Osteoblast (primary cell): ENCODE measurements around the gene GRXCR1. TPM values are rescaled to one million over a fixed set of nuclear protein-coding genes. Genes with fewer than 3 reads are reported as not detected.

Source experiments
- DNase-seq: peaks from one replicate; pipeline ENCODE4 v3.0.0; 2011; ENCODE audit warnings: low spot score, mixed read lengths; ENCODE audit not compliant: insufficient read length; ENCODE audit errors: missing footprints
- H2AFZ ChIP-seq: 2 replicates; pipeline ENCODE4 v1.6.0; 2011; ENCODE audit warnings: mild to moderate bottlenecking, low read length
- H3K27ac ChIP-seq: 2 replicates; pipeline ENCODE4 v1.5.1; 2011; ENCODE audit warnings: mild to moderate bottlenecking, low read depth, low read length, moderate library complexity
- H3K27me3 ChIP-seq: 2 replicates; pipeline ENCODE4 v1.6.0; 2012; ENCODE audit warnings: mild to moderate bottlenecking, control low read depth, inconsistent platforms, low read length, moderate library complexity; ENCODE audit not compliant: insufficient read depth
- H3K36me3 ChIP-seq: 2 replicates; pipeline ENCODE4 v1.5.1; 2011; ENCODE audit warnings: mild to moderate bottlenecking, low read length, control low read depth, moderate library complexity; ENCODE audit not compliant: insufficient read depth
- H3K4me1 ChIP-seq: 2 replicates; pipeline ENCODE4 v1.5.1; 2011; ENCODE audit warnings: mild to moderate bottlenecking, low read length, control low read depth, moderate library complexity; ENCODE audit not compliant: insufficient read depth
- H3K4me2 ChIP-seq: 2 replicates; pipeline ENCODE4 v1.6.0; 2011; ENCODE audit warnings: mild to moderate bottlenecking, low read length; ENCODE audit not compliant: insufficient read depth
- H3K4me3 ChIP-seq: fragments of 200-600 bp; sonication (generic); 3 replicates; pipeline ENCODE4 v1.5.1; 2012; ENCODE audit warnings: mild to moderate bottlenecking, low read length, inconsistent platforms; ENCODE audit not compliant: insufficient read depth
- H3K79me2 ChIP-seq: 2 replicates; pipeline ENCODE4 v1.6.0; 2012; ENCODE audit warnings: mild to moderate bottlenecking, low read length, control low read depth, inconsistent platforms; ENCODE audit not compliant: insufficient read depth
- H3K9me3 ChIP-seq: 2 replicates; pipeline ENCODE4 v1.5.1; 2011; ENCODE audit warnings: low read depth, low read length, control low read depth
- H4K20me1 ChIP-seq: 2 replicates; pipeline ENCODE4 v1.6.0; 2012; ENCODE audit warnings: mild to moderate bottlenecking, low read length, control low read depth; ENCODE audit not compliant: insufficient read depth
- total RNA-seq: library from RNA; depleted of rRNA; stranded (reverse); fragments of >200 nt; gene quantifications from 2 replicates; pipeline ENCODE4 v1.2.3, GENCODE V29; 2012
- TF ChIP-seq, protein P1 (sequence below): IDR thresholded peaks from 2 replicates; pipeline ENCODE4 v1.5.1; 2011; ENCODE audit warnings: mild to moderate bottlenecking, low read depth, low read length, moderate library complexity; ENCODE audit errors: extremely low read depth

The GRXCR1 gene
- total RNA-seq, 1 donor, result not detected

DNA sequence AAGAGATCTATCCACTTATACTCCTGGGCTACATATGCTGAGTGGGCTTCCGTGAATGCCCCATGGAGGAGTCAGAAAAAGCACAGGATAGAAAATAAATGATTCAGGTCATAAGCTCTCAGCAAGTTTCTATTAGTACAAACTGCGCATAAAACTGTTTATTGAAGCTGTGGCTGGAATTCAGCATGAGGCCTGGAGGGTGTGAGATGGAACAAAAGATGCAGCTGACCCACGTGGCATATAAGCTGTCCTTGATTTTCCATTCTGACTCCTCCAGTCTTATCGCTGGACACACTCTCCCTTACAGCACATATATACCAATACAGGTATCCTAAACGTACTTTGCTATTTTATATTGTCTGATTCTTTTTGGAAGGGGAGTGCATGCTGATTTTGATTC lies 17.9 kb downstream of the GRXCR1 start:
- Histone ChIP-seq H3K4me3 (no peak overlapping the region), H4K20me1 (no peaks in the 10 kb centered on the region), H3K4me1 (no peaks in the 10 kb centered on the region), H3K27me3 (no peaks in the 10 kb centered on the region), H3K27ac (no peak overlapping the region), H3K79me2 (no peaks in the 10 kb centered on the region), H2AFZ (no peak overlapping the region), H3K4me2 (no peak overlapping the region), H3K36me3 (no peaks in the 10 kb centered on the region), H3K9me3 (peaks cover 2% of the 10 kb centered on the region)
- DNase-seq, result no peak
- TF ChIP-seq, protein P1, sequence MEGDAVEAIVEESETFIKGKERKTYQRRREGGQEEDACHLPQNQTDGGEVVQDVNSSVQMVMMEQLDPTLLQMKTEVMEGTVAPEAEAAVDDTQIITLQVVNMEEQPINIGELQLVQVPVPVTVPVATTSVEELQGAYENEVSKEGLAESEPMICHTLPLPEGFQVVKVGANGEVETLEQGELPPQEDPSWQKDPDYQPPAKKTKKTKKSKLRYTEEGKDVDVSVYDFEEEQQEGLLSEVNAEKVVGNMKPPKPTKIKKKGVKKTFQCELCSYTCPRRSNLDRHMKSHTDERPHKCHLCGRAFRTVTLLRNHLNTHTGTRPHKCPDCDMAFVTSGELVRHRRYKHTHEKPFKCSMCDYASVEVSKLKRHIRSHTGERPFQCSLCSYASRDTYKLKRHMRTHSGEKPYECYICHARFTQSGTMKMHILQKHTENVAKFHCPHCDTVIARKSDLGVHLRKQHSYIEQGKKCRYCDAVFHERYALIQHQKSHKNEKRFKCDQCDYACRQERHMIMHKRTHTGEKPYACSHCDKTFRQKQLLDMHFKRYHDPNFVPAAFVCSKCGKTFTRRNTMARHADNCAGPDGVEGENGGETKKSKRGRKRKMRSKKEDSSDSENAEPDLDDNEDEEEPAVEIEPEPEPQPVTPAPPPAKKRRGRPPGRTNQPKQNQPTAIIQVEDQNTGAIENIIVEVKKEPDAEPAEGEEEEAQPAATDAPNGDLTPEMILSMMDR, result no peak

DNA sequence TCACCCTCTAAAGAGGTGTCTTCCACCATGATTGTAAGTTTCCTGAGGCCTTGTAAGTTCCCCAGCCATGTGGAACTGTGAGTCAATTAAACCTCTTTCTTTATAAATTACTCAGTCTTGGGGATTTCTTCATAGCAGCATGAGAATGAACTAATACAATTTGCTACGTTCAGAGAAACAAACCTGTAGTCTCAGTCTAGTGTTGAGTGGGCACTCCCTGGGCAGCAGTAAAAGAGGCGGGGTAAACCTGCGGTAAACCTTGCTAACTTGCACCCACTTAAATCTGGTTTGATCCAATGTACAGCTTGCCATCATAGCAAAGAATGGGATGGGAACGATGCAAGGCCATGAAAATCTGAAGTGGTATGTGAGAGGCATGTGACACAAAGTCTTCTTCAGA lies 22.4 kb downstream of the GRXCR1 start:
- no peak for DNase-seq
- TF ChIP-seq, protein P1, result no peak
- H4K20me1 ChIP-seq, result no peaks in the 10 kb centered on the region
- H3K4me1 ChIP-seq, result no peaks in the 10 kb centered on the region
- no peaks in the 10 kb centered on the region for H3K27me3 ChIP-seq
- no peaks in the 10 kb centered on the region for H3K9me3 ChIP-seq
- H3K79me2 ChIP-seq, result no peaks in the 10 kb centered on the region
- H3K27ac ChIP-seq, result no peak overlapping the region
- no peak overlapping the region for H3K4me3 ChIP-seq
- H2AFZ ChIP-seq, result no peak overlapping the region
- H3K4me2 ChIP-seq, result no peak overlapping the region
- H3K36me3 ChIP-seq, result no peaks in the 10 kb centered on the region

DNA sequence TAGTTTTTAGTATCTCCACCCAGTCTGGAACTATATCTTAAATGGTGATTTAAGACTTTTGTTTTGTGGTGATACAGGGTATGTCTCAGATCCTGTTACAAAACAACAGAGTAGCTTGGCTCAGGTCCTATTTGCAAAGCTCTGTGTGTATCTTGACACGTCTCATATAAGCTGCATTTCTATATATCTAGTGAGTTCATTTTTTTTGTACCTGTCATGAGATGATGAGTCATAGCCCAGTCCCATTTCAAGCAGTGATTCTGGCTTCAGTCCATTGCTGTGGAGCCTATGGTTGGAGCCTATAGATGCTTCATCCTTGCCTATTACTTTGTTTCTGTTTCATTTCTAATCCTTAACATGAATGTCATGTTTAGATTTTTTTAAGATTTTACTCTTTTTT lies 23.0 kb downstream of the GRXCR1 start:
- H2AFZ ChIP-seq, result no peak overlapping the region
- DNase-seq, result no peak
- H3K4me3 ChIP-seq, result no peak overlapping the region
- H3K36me3 ChIP-seq, result no peaks in the 10 kb centered on the region
- H3K4me1 ChIP-seq, result no peaks in the 10 kb centered on the region
- H4K20me1 ChIP-seq, result no peaks in the 10 kb centered on the region
- H3K27me3 ChIP-seq, result no peaks in the 10 kb centered on the region
- H3K79me2 ChIP-seq, result no peaks in the 10 kb centered on the region
- no peak overlapping the region for H3K27ac ChIP-seq
- no peak overlapping the region for H3K4me2 ChIP-seq
- no peaks in the 10 kb centered on the region for H3K9me3 ChIP-seq
- TF ChIP-seq, protein P1, result no peak

DNA sequence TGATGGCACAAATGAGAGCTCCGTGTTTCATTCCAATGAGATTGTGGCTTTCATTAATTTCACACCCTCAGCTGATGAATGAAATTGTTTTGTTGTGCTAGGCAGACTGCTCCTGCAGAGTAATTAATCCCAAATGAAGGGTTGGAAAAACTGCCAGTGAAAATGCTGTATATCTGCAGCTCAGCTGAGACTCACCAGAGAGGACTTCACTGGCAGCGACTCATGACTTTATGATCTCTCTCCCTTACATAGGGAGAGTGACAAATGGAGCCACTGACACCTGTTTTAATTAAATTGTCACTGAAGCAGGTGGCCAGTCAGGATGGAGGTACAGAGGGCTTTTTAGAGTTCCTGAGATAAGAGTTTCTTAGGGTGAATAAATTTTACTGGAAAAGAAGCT lies 24.8 kb downstream of the GRXCR1 start:
- no peak for DNase-seq
- H3K4me3 ChIP-seq, result no peak overlapping the region
- no peaks in the 10 kb centered on the region for H3K9me3 ChIP-seq
- H3K4me1 ChIP-seq, result no peaks in the 10 kb centered on the region
- no peak overlapping the region for H3K27ac ChIP-seq
- H3K79me2 ChIP-seq, result no peaks in the 10 kb centered on the region
- H2AFZ ChIP-seq, result no peak overlapping the region
- no peaks in the 10 kb centered on the region for H3K36me3 ChIP-seq
- no peaks in the 10 kb centered on the region for H4K20me1 ChIP-seq
- H3K27me3 ChIP-seq, result no peaks in the 10 kb centered on the region
- H3K4me2 ChIP-seq, result no peak overlapping the region
- TF ChIP-seq, protein P1, result no peak
